Ovary (tissue), 9 donors: Measurements from ENCODE around the gene NOD1. TPM values are rescaled to one million over a fixed set of nuclear protein-coding genes. Genes with fewer than 3 reads are reported as not detected.
"Not testable (repeated sequence)": the region's sequence is repeated elsewhere in the genome, so short reads cannot be mapped to it uniquely, and the experiment has no call there.

Experiments
- DNase-seq, 5 donors: peaks; one replicate each; pipeline ENCODE4 v3.0.0-alpha.2; 2019 to 2020
- H3K27ac ChIP-seq, 2 donors: fragments of 200-600 bp; one replicate each; pipeline versions ENCODE4 v1.5.1 to v1.8.0; 2019 to 2022
- H3K27me3 ChIP-seq: fragments of 200-600 bp; one replicate; pipeline ENCODE4 v1.8.0; 2022
- H3K36me3 ChIP-seq: fragments of 200-600 bp; sonication (generic); one replicate; pipeline ENCODE4 v1.5.1; 2019
- H3K4me1 ChIP-seq: one replicate; pipeline ENCODE4 v1.8.1; 2013; ENCODE audit warnings: mild to moderate bottlenecking, moderate library complexity; ENCODE audit not compliant: insufficient read depth
- H3K4me3 ChIP-seq: fragments of 200-600 bp; sonication (generic); one replicate; pipeline ENCODE4 v1.5.1; 2017
- H3K9me3 ChIP-seq, 2 donors: fragments of 200-600 bp in 1 of 2; sonication (generic) in 1 of 2; one replicate each; pipeline versions ENCODE4 v1.5.1 to v1.8.1; 2013 to 2019; ENCODE audit warnings: mild to moderate bottlenecking in 1 of 2, moderate library complexity in 1 of 2
- CTCF ChIP-seq, 3 donors: fragments of 450-650 bp in 2 of 3; fragments of 200-600 bp in 1 of 3; IDR thresholded peaks; one replicate each; pipeline versions ENCODE4 v1.5.1 to v1.8.0; 2016 to 2022; ENCODE audit warnings: antibody characterized with exemption in 3 of 3, mild to moderate bottlenecking in 1 of 3
- EP300 ChIP-seq: sonication (generic); formaldehyde crosslinking; IDR thresholded peaks from one replicate; pipeline ENCODE4 v1.6.1; 2017; ENCODE audit warnings: antibody characterized with exemption
- POLR2A ChIP-seq: fragments of 450-650 bp; IDR thresholded peaks from one replicate; pipeline ENCODE4 v1.6.1; 2017; ENCODE audit warnings: antibody characterized with exemption, mild to moderate bottlenecking, moderate library complexity
- WGBS, 3 donors: extraction: QIAGEN DNeasy Blood & Tissue Kit in 1 of 3; methylation state at CpG; one replicate each; pipeline versions ENCODE4 v1.1.5 to v1.1.7; 2013 to 2017; 5-methylcytosine and 5-hydroxymethylcytosine counted together
- intact Hi-C, 4 donors: fragments of 100-400 bp; cut with DNase I; formaldehyde crosslinking; loops; one replicate each; pipeline versions ENCODE4 v1.11.0 to v1.15.1; 2022 to 2023
- polyA plus RNA-seq, 2 donors: library from polyadenylated mRNA; stranded (reverse); fragments of 200-250 nt in 1 of 2; fragments of 350-450 nt in 1 of 2; fragmentation: Illumina TruSeq in 1 of 2; extraction: RNeasy Lipid Tissue Mini Kit (QIAGEN cat#74804) in 1 of 2; gene quantifications; one replicate each; pipeline ENCODE4 v1.2.3, GENCODE V29; 2013 to 2014
- total RNA-seq, 7 donors: library from RNA; depleted of rRNA in 2 of 7; stranded (reverse); fragments of >200 nt in 2 of 7; fragmentation: NEBNext Ultra II Directional in 3 of 7; extraction: Animal tissue kit (Norgen Biotek cat#: 25700) in 3 of 7; gene quantifications; one replicate each; pipeline versions ENCODE4 v1.1.0 to v1.2.4, GENCODE V29; 2016 to 2023
- donor health status: DM: no; HTN: no; CAD: no; lungs with moderate emphysema.
- donor health status: DM: no; HTN: no; CAD: no.
- donor health status: Bipolar disorder and iron deficiency.
- donor health status: DM: yes; HTN: yes; CAD: no.
- donor health status: DM: no; HTN: no; CAD: no.
- donor health status: DM: yes; HTN: yes; CAD: no.

The NOD1 gene
- total and polyA plus RNA-seq, 9 donors: 15.2 to 33.5 (median 20.5) TPM

GRCh38 chr7:30493228-30493627 is 14.6 kb upstream of the NOD1 start:
- DNase-seq: no peak
- TF ChIP-seq POLR2A (no peak), EP300 (no peak), CTCF (IDR thresholded peaks at IDR 0.05) (no peak)
- no peaks in the 10 kb centered on the region for H3K4me1 ChIP-seq
- no peak overlapping the region for H3K27ac ChIP-seq
- no peaks in the 10 kb centered on the region for H3K27me3 ChIP-seq
- H3K36me3 ChIP-seq: no peaks in the 10 kb centered on the region
- intact Hi-C loops: no loop called here
- H3K4me3 ChIP-seq: no peak overlapping the region
- H3K9me3 ChIP-seq: no peaks in the 10 kb centered on the region

GRCh38 chr7:30491417-30491816 is 12.8 kb upstream of the NOD1 start:
- no peak overlapping the region for H3K4me3 ChIP-seq
- no peak overlapping the region for H3K27ac ChIP-seq
- H3K27me3 ChIP-seq: no peaks in the 10 kb centered on the region
- H3K4me1 ChIP-seq: no peaks in the 10 kb centered on the region
- H3K36me3 ChIP-seq: no peaks in the 10 kb centered on the region
- no peaks in the 10 kb centered on the region for H3K9me3 ChIP-seq
- DNase-seq: no peak
- intact Hi-C loops: no loop called here
- TF ChIP-seq CTCF (IDR thresholded peaks at IDR 0.05) (no peak), POLR2A (no peak), EP300 (no peak)

- no peak overlapping the region for H3K27ac ChIP-seq
- H3K4me1 ChIP-seq: no peaks in the 10 kb centered on the region
- 90 to 93% (median 90%) methylated on average over 1 of the region's 1 CpG for WGBS, 3 donors
- H3K9me3 ChIP-seq: no peaks in the 10 kb centered on the region
- H3K36me3 ChIP-seq: no peaks in the 10 kb centered on the region
- H3K4me3 ChIP-seq: no peak overlapping the region
- intact Hi-C loops: no loop called here
- no peaks in the 10 kb centered on the region for H3K27me3 ChIP-seq
- TF ChIP-seq CTCF (IDR thresholded peaks at IDR 0.05) (no peak), POLR2A (no peak), EP300 (no peak)
- DNase-seq: no peak
These were observed 8.8 kb upstream of the NOD1 start for GRCh38 chr7:30487371-30487770.

GRCh38 chr7:30485667-30486066 is 7.1 kb upstream of the NOD1 start:
- Histone ChIP-seq H3K27ac (no peak overlapping the region), H3K9me3 (no peaks in the 10 kb centered on the region), H3K4me1 (no peaks in the 10 kb centered on the region), H3K4me3 (no peak overlapping the region), H3K36me3 (no peaks in the 10 kb centered on the region), H3K27me3 (no peaks in the 10 kb centered on the region)
- intact Hi-C loops: no loop called here
- TF ChIP-seq CTCF (IDR thresholded peaks at IDR 0.05): no peak
- no peak for TF ChIP-seq EP300
- TF ChIP-seq POLR2A: no peak
- DNase-seq: no peak
- 79 to 86% (median 85%) methylated on average over 1 of the region's 1 CpG for WGBS, 3 donors

- H3K27me3 ChIP-seq, H3K36me3 ChIP-seq, H3K4me1 ChIP-seq, intact Hi-C loops, DNase-seq, H3K27ac ChIP-seq, H3K9me3 ChIP-seq, H3K4me3 ChIP-seq: not testable (repeated sequence)
- WGBS, 3 donors: 88 to 92% (median 91%) methylated on average over 9 of the region's 9 CpGs
These were observed 2.8 kb upstream of the NOD1 start for GRCh38 chr7:30481416-30481815.
